ENCODE measurements around the gene DCPS. TPM values are rescaled to one million over a fixed set of nuclear protein-coding genes. Genes with fewer than 3 reads are reported as not detected.
"Not testable (repeated sequence)": the region's sequence is repeated elsewhere in the genome, so short reads cannot be mapped to it uniquely, and the experiment has no call there.

The DCPS gene
- total RNA-seq, 2 experiments from 2014 or later = 34.9 to 39.5 TPM

DNA sequence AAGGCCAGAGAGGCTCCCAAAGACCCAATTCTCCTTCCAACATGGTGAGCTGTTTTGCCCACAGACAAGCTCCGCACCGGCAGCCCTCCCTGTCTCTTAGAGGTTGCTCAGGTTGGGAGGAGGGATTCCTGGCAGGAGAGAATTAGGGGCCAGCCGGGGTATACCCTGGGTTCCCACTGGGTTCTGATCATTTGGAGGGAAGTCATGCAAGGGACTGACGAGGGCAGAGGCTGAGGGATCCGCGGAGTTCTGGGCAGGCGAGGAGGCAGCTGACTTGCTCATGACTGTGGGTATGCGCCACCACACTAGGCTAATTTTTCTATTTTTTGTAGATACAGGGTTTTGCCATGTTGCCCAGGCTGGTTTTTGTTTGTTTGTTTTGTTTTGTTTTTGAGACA lies 56.2 kb downstream of the DCPS start:
- Mint-ChIP-seq H3K36me3 (ENCODE audit: low read depth) (no peaks in the 10 kb centered on the region), H3K27me3 (ENCODE audit: low read depth) (no peaks in the 10 kb centered on the region), H3K4me3 (no peak overlapping the region), H3K9me3 (no peaks in the 10 kb centered on the region), H3K27ac (no peak overlapping the region), H3K4me1 (ENCODE audit: low read depth) (peaks cover 4% of the 10 kb centered on the region)
- intact Hi-C loops (cut with micrococcal nuclease) = no loop called here
- CTCF ChIA-PET = no interaction called here
- DNase-seq = no peak

DNA sequence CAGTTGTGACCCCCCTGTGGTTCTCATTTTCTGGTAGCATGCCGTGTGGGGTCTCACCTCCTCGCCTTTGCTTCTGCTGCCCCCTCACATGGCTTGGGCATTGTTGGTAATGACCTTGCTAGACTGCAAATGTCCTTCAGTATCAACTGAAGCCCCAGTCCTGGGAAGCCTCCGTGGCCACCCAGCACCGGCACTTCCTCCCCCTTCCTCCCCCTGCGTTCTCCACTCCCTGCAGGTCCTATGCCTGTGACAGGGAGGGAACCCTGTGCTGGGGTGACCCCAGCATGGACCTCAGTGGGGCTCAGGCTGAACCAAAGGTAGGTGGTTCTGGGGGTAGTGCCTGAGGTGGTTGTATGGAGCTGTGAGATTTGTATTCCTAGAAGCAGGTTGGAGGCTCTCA lies 57.5 kb downstream of the DCPS start:
- H3K4me1 Mint-ChIP-seq (ENCODE audit: low read depth) = peaks cover 4% of the 10 kb centered on the region
- intact Hi-C loops (cut with micrococcal nuclease) = no loop called here

DNA sequence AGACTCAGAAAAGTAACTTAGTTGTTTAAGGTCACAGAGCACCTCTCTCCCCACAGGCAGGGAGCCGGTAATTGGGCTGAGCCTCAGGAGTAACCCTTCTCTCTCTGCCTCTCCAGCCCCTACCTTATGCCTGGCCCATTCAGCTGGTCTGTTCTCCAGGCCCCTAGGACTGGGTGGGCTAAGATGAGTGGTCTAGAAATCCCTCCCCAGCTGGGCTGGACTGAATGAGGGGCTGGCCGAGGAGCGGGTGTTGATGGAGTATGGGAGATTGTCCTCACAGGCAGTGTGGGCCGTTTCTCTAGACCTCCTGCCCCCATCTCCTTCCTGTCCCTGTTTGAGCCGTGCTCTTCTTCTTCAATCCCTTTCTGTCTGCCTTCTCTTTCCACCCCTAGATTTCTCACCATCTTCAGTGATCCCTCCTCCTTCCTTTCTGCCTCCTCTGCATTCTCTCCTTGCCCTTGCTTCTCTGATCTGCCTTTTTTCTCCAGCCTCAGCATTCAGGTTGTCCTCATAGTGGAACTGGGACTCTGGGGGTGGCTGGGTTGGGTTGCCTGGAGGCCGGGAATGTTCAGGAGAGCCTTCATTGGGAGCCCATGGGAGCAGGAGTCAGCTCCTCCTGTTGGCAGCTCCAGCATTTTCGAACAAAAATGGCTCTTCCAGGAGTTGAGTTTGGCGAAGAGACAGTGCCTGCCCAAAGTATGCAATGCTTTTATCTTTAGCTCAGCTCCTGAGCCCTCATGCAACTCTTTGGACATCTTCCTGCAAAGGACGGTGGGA lies 59.2 kb downstream of the DCPS start:
- no peaks in the 10 kb centered on the region for H3K9me3 Mint-ChIP-seq

More for the DNA sequence above, 57.5 kb downstream of the DCPS start:
- no peak for DNase-seq
- no peaks in the 10 kb centered on the region for H3K36me3 Mint-ChIP-seq (ENCODE audit: low read depth)
- H3K27me3 Mint-ChIP-seq (ENCODE audit: low read depth) = no peaks in the 10 kb centered on the region
- no peaks in the 10 kb centered on the region for H3K9me3 Mint-ChIP-seq
- H3K4me3 Mint-ChIP-seq = no peak overlapping the region
- CTCF ChIA-PET = interaction anchor here (0.7 kb wide), 4 partner anchors 29 to 425 kb away, joined by 3 to 5 read pairs (median 4); no protein-coding TSS in a partner anchor
- H3K27ac Mint-ChIP-seq = no peak overlapping the region

GRCh38 chr11:126363706-126364248 lies 59.9 kb downstream of the DCPS start:
- peaks cover 7% of the 10 kb centered on the region for H3K4me1 Mint-ChIP-seq (ENCODE audit: low read depth)
- H3K4me3 Mint-ChIP-seq = no peak overlapping the region
- no peak overlapping the region for H3K27ac Mint-ChIP-seq
- no peaks in the 10 kb centered on the region for H3K27me3 Mint-ChIP-seq (ENCODE audit: low read depth)
- no peak for DNase-seq
- no peaks in the 10 kb centered on the region for H3K36me3 Mint-ChIP-seq (ENCODE audit: low read depth)
- H3K9me3 Mint-ChIP-seq = no peaks in the 10 kb centered on the region
- intact Hi-C loops (cut with micrococcal nuclease) = no loop called here
- CTCF ChIA-PET = no interaction called here

More for the DNA sequence above, 59.2 kb downstream of the DCPS start:
- Mint-ChIP-seq H3K27me3 (ENCODE audit: low read depth) (no peaks in the 10 kb centered on the region), H3K27ac (no peak overlapping the region), H3K4me1 (ENCODE audit: low read depth) (peaks cover 4% of the 10 kb centered on the region), H3K36me3 (ENCODE audit: low read depth) (no peaks in the 10 kb centered on the region), H3K4me3 (no peak overlapping the region)
- intact Hi-C loops (cut with micrococcal nuclease) = no loop called here
- CTCF ChIA-PET = no interaction called here
- no peak for DNase-seq

DNA sequence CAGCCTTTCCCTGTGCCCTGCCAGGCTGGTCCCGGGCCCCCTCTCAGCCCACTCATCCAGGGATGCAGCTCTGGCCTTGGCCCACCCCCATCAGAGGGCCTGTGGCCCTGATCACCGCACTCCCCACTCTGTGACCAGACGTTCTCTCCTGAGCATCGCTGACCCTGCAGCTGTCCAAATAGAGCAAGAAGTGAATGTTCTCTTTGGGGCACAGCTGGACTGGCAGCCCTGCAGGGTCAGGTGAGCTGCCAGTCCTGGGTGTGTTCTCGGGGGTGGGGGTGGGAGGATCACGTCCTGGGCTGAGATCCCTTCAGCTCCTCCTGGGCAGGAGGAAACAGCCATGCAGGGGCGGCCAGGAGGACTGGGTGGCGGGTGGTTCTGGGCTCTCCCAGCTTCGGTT lies 60.9 kb downstream of the DCPS start:
- intact Hi-C loops (cut with micrococcal nuclease); H3K4me1 Mint-ChIP-seq (ENCODE audit: low read depth); DNase-seq; CTCF ChIA-PET; H3K27ac Mint-ChIP-seq; H3K9me3 Mint-ChIP-seq; H3K27me3 Mint-ChIP-seq (ENCODE audit: low read depth); H3K4me3 Mint-ChIP-seq; H3K36me3 Mint-ChIP-seq (ENCODE audit: low read depth): not testable (repeated sequence)

DNA sequence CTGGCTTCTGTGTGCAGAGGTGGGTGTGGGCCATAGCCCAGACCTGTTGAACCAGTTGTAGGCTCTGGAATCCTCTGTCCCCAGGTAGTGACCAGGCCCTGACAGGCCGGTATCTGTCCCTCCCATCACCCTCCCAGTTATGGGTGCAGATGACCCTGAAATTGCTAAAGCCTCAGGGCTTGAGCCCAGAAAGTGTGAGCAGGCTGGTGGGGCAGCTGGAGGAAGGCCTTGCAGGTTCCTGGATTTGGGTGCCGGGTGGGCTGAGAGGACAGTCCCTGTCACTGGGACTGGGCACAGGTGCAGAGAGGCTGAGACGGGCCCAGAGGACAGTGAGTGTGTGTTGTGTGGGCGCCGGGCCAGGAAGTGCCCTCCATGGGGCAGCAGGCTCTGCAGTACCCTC lies 61.6 kb downstream of the DCPS start:
- H3K27ac Mint-ChIP-seq; H3K9me3 Mint-ChIP-seq; intact Hi-C loops (cut with micrococcal nuclease); DNase-seq; H3K4me3 Mint-ChIP-seq; H3K36me3 Mint-ChIP-seq (ENCODE audit: low read depth); CTCF ChIA-PET; H3K27me3 Mint-ChIP-seq (ENCODE audit: low read depth); H3K4me1 Mint-ChIP-seq (ENCODE audit: low read depth): not testable (repeated sequence)

GRCh38 chr11:126366064-126366822 lies 62.4 kb downstream of the DCPS start:
- Mint-ChIP-seq H3K4me3 (no peak overlapping the region), H3K27me3 (ENCODE audit: low read depth) (no peaks in the 10 kb centered on the region), H3K4me1 (ENCODE audit: low read depth) (peaks cover 7% of the 10 kb centered on the region), H3K27ac (no peak overlapping the region), H3K36me3 (ENCODE audit: low read depth) (no peaks in the 10 kb centered on the region), H3K9me3 (no peaks in the 10 kb centered on the region)
- CTCF ChIA-PET = no interaction called here
- no peak for DNase-seq
- intact Hi-C loops (cut with micrococcal nuclease) = no loop called here

GRCh38 chr11:126366823-126367654 lies 63.2 kb downstream of the DCPS start:
- CTCF ChIA-PET; H3K9me3 Mint-ChIP-seq; H3K4me3 Mint-ChIP-seq; H3K36me3 Mint-ChIP-seq (ENCODE audit: low read depth); DNase-seq; intact Hi-C loops (cut with micrococcal nuclease); H3K27ac Mint-ChIP-seq; H3K27me3 Mint-ChIP-seq (ENCODE audit: low read depth); H3K4me1 Mint-ChIP-seq (ENCODE audit: low read depth): not testable (repeated sequence)

- CTCF ChIA-PET; H3K9me3 Mint-ChIP-seq; H3K4me3 Mint-ChIP-seq; H3K27me3 Mint-ChIP-seq (ENCODE audit: low read depth); intact Hi-C loops (cut with micrococcal nuclease); H3K4me1 Mint-ChIP-seq (ENCODE audit: low read depth); H3K27ac Mint-ChIP-seq; H3K36me3 Mint-ChIP-seq (ENCODE audit: low read depth); DNase-seq: not testable (repeated sequence)
These were observed 63.9 kb downstream of the DCPS start for GRCh38 chr11:126367806-126368205.

- DNase-seq; H3K36me3 Mint-ChIP-seq (ENCODE audit: low read depth); H3K27me3 Mint-ChIP-seq (ENCODE audit: low read depth); H3K4me3 Mint-ChIP-seq; H3K4me1 Mint-ChIP-seq (ENCODE audit: low read depth); H3K9me3 Mint-ChIP-seq; CTCF ChIA-PET; intact Hi-C loops (cut with micrococcal nuclease); H3K27ac Mint-ChIP-seq: not testable (repeated sequence)
These were observed 64.7 kb downstream of the DCPS start for GRCh38 chr11:126368336-126369119.

DNA sequence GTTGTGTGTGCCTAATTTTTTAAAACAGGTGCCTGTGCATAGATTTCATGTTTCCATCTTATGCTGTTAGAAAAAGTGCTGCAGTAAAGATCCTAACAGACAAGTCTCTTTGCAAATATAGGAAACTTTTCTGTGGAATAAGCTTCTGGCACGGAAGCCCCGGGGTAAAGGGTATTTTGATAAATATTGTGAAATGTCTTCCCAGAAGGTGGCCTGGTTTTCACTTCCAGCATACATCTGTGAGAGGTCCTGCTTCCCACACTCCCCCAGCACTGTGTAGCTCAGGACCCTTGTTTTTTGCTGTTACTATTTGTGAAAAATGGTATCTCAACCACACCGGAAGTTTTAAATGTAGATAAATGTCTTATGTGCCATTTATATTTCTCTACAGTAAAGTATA lies 66.2 kb downstream of the DCPS start:
- H3K27ac Mint-ChIP-seq = no peak overlapping the region
- H3K36me3 Mint-ChIP-seq (ENCODE audit: low read depth) = no peaks in the 10 kb centered on the region
- no peaks in the 10 kb centered on the region for H3K9me3 Mint-ChIP-seq
- CTCF ChIA-PET = interaction anchor here (0.6 kb wide), 1 partner anchor 516 kb away, joined by 3 read pairs; no protein-coding TSS in a partner anchor
- peaks cover 7% of the 10 kb centered on the region for H3K4me1 Mint-ChIP-seq (ENCODE audit: low read depth)
- no peak overlapping the region for H3K4me3 Mint-ChIP-seq
- DNase-seq = no peak
- no peaks in the 10 kb centered on the region for H3K27me3 Mint-ChIP-seq (ENCODE audit: low read depth)
- intact Hi-C loops (cut with micrococcal nuclease) = no loop called here

GRCh38 chr11:126371595-126371994 lies 67.7 kb downstream of the DCPS start:
- no peaks in the 10 kb centered on the region for H3K27me3 Mint-ChIP-seq (ENCODE audit: low read depth)
- no peak for DNase-seq
- no peaks in the 10 kb centered on the region for H3K36me3 Mint-ChIP-seq (ENCODE audit: low read depth)
- peaks cover 5% of the 10 kb centered on the region for H3K4me1 Mint-ChIP-seq (ENCODE audit: low read depth)
- CTCF ChIA-PET = no interaction called here
- H3K27ac Mint-ChIP-seq = no peak overlapping the region
- no peaks in the 10 kb centered on the region for H3K9me3 Mint-ChIP-seq
- intact Hi-C loops (cut with micrococcal nuclease) = no loop called here
- H3K4me3 Mint-ChIP-seq = no peak overlapping the region

All from activated naive CD4-positive, alpha-beta T cell treated with anti-CD3 and anti-CD28 coated beads for 36 hours (primary cell).